OCI-LY1 (cell line): ENCODE data around the gene ANO2.
A peak's percentile ranks its signal among the peaks of the same experiment; 100 is the strongest.

Source experiments
- H2AFZ ChIP-seq: fragments of 200-600 bp; sonication (generic), shearing (Covaris generic); 2 replicates; pipeline ENCODE4 v1.6.0; 2014; ENCODE audit warnings: antibody characterized with exemption, mild to moderate bottlenecking, low read length
- H3F3A ChIP-seq: fragments of 200-600 bp; sonication (generic), shearing (Covaris generic); 2 replicates; pipeline ENCODE4 v1.6.0; 2014; ENCODE audit warnings: mild to moderate bottlenecking, antibody characterized with exemption, low read length, moderate library complexity; ENCODE audit not compliant: insufficient read depth
- H3K27ac ChIP-seq: fragments of 200-600 bp; sonication (generic); 2 replicates; pipeline ENCODE4 v1.5.1; 2014; ENCODE audit warnings: low read length, mixed run types, mild to moderate bottlenecking, low read depth; ENCODE audit not compliant: poor library complexity, severe bottlenecking
- H3K27me3 ChIP-seq: fragments of 200-600 bp; sonication (generic); 2 replicates; pipeline ENCODE4 v1.6.0; 2014; ENCODE audit warnings: antibody characterized with exemption, mild to moderate bottlenecking, low read length, moderate library complexity; ENCODE audit not compliant: insufficient read depth
- H3K36me3 ChIP-seq: fragments of 200-600 bp; sonication (generic); 2 replicates; pipeline ENCODE4 v1.6.1; 2014; ENCODE audit warnings: mild to moderate bottlenecking, antibody characterized with exemption, low read length, moderate library complexity, mixed read lengths; ENCODE audit not compliant: insufficient read depth
- H3K4me1 ChIP-seq: fragments of 200-600 bp; sonication (generic); 2 replicates; pipeline ENCODE4 v1.5.1; 2014; ENCODE audit warnings: mild to moderate bottlenecking, low read length, moderate library complexity; ENCODE audit not compliant: insufficient read depth, severe bottlenecking
- H3K4me2 ChIP-seq: fragments of 200-600 bp; sonication (generic), shearing (Covaris generic); 2 replicates; pipeline ENCODE4 v1.6.1; 2014; ENCODE audit warnings: low read length
- H3K4me3 ChIP-seq: fragments of 200-600 bp; sonication (generic); 2 replicates; pipeline ENCODE4 v1.5.1; 2014; ENCODE audit warnings: low read length, low read depth, mild to moderate bottlenecking, mixed read lengths; ENCODE audit not compliant: poor library complexity, severe bottlenecking
- H3K79me2 ChIP-seq: fragments of 200-600 bp; shearing (Covaris generic); 2 replicates; pipeline ENCODE4 v1.6.1; 2016; ENCODE audit warnings: mixed run types, low read length, mixed read lengths; ENCODE audit not compliant: insufficient read depth
- H3K9ac ChIP-seq: fragments of 200-600 bp; sonication (generic), shearing (Covaris generic); 2 replicates; pipeline ENCODE4 v1.6.1; 2014; ENCODE audit warnings: mild to moderate bottlenecking, low read length, mixed read lengths
- H3K9me2 ChIP-seq: fragments of 200-600 bp; sonication (generic), shearing (Covaris generic); 2 replicates; pipeline ENCODE4 v1.6.1; 2014; ENCODE audit warnings: low read depth, mild to moderate bottlenecking, low read length, mixed read lengths
- H3K9me3 ChIP-seq: fragments of 200-600 bp; shearing (Covaris generic); 2 replicates; pipeline ENCODE4 v1.6.1; 2014; ENCODE audit warnings: low read length, mixed read lengths
- H4K20me1 ChIP-seq: fragments of 200-600 bp; sonication (generic), shearing (Covaris generic); 2 replicates; pipeline ENCODE4 v1.6.0; 2016; ENCODE audit warnings: mild to moderate bottlenecking, low read length; ENCODE audit not compliant: insufficient read depth
- CTCF ChIP-seq: fragments of 200-600 bp; sonication (generic), shearing (Covaris generic); IDR thresholded peaks from 2 replicates; pipeline ENCODE4 v1.5.1; 2017; ENCODE audit warnings: mild to moderate bottlenecking, antibody characterized with exemption, low read length, moderate library complexity, mixed read lengths
- EZH2 ChIP-seq: fragments of 200-600 bp; sonication (generic), shearing (Covaris generic); IDR thresholded peaks from 2 replicates; pipeline ENCODE4 v1.8.0; 2017; ENCODE audit warnings: borderline replicate concordance, mixed run types, mild to moderate bottlenecking, antibody characterized with exemption, low read length, moderate library complexity, mixed read lengths

ANO2 gene

GRCh38 chr12:5873281-5873919 is 71.7 kb downstream of the ANO2 start:
- no peak for TF ChIP-seq EZH2
- no peak for TF ChIP-seq CTCF
- H3K9ac ChIP-seq = no peak overlapping the region
- no peaks in the 10 kb centered on the region for H3K9me2 ChIP-seq
- no peaks in the 10 kb centered on the region for H3K4me1 ChIP-seq
- H3K27me3 ChIP-seq = no peaks in the 10 kb centered on the region
- H3K9me3 ChIP-seq = no peaks in the 10 kb centered on the region
- no peak overlapping the region for H3K27ac ChIP-seq
- no peaks in the 10 kb centered on the region for H3F3A ChIP-seq
- no peaks in the 10 kb centered on the region for H3K79me2 ChIP-seq
- H3K4me3 ChIP-seq = no peak overlapping the region
- H4K20me1 ChIP-seq = no peaks in the 10 kb centered on the region
- no peaks in the 10 kb centered on the region for H3K36me3 ChIP-seq
- no peak overlapping the region for H2AFZ ChIP-seq
- no peak overlapping the region for H3K4me2 ChIP-seq

DNA sequence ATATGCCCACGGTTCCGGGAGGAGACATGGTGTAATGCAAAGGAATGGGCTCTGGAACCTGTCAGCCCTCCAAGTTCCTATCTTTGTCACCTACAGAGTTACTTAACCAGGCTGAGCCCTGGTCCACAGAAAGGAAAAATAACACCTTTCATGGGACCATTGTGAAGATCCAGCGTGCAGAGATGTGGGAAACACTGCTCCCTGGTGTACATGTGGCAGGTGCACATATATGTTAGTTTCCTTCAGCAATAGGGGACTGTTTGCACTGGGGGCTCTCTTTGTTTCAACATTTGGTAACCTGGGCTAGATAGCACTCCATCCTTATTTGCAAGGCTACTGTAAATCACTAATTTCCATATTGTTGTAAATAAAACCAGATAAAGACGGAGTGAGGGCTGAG is 72.3 kb downstream of the ANO2 start:
- no peaks in the 10 kb centered on the region for H3K27me3 ChIP-seq
- no peaks in the 10 kb centered on the region for H3F3A ChIP-seq
- no peak overlapping the region for H3K4me2 ChIP-seq
- H3K27ac ChIP-seq = no peak overlapping the region
- H2AFZ ChIP-seq = no peak overlapping the region
- TF ChIP-seq CTCF (peak; percentile 30; the same call in 1 of the 2 replicates), EZH2 (no peak)
- H3K4me1 ChIP-seq = no peaks in the 10 kb centered on the region
- no peaks in the 10 kb centered on the region for H3K36me3 ChIP-seq
- H4K20me1 ChIP-seq = no peaks in the 10 kb centered on the region
- H3K9me3 ChIP-seq = no peaks in the 10 kb centered on the region
- H3K9ac ChIP-seq = no peak overlapping the region
- H3K79me2 ChIP-seq = no peaks in the 10 kb centered on the region
- H3K4me3 ChIP-seq = no peak overlapping the region
- H3K9me2 ChIP-seq = no peaks in the 10 kb centered on the region

- no peak overlapping the region for H3K27ac ChIP-seq
- no peak overlapping the region for H3K4me2 ChIP-seq
- TF ChIP-seq EZH2 = no peak
- TF ChIP-seq CTCF = no peak
- H3K36me3 ChIP-seq = no peaks in the 10 kb centered on the region
- H3K9me3 ChIP-seq = no peaks in the 10 kb centered on the region
- H3K27me3 ChIP-seq = no peaks in the 10 kb centered on the region
- no peaks in the 10 kb centered on the region for H4K20me1 ChIP-seq
- H3K9me2 ChIP-seq = no peaks in the 10 kb centered on the region
- H3K4me3 ChIP-seq = no peak overlapping the region
- no peak overlapping the region for H3K9ac ChIP-seq
- H2AFZ ChIP-seq = no peak overlapping the region
- H3F3A ChIP-seq = no peaks in the 10 kb centered on the region
- no peaks in the 10 kb centered on the region for H3K79me2 ChIP-seq
- no peaks in the 10 kb centered on the region for H3K4me1 ChIP-seq
Observed at GRCh38 chr12:5871741-5872140, 73.3 kb downstream of the ANO2 start.
